MM.1S (cell line): ENCODE measurements around the gene PHETA2.

Source experiments
- CTCF ChIP-seq: fragments of 300-600 bp; sonication (generic); IDR thresholded peaks from 2 replicates; pipeline ENCODE4 v1.5.1; 2016; ENCODE audit warnings: antibody characterized with exemption, low read length, mixed read lengths
- EZH2 ChIP-seq: fragments of 300-600 bp; sonication (generic); optimal IDR thresholded peaks from 2 replicates; pipeline ENCODE3; 2017; ENCODE audit warnings: low read depth, mild to moderate bottlenecking, antibody characterized with exemption, low read length, mixed read lengths

DNA sequence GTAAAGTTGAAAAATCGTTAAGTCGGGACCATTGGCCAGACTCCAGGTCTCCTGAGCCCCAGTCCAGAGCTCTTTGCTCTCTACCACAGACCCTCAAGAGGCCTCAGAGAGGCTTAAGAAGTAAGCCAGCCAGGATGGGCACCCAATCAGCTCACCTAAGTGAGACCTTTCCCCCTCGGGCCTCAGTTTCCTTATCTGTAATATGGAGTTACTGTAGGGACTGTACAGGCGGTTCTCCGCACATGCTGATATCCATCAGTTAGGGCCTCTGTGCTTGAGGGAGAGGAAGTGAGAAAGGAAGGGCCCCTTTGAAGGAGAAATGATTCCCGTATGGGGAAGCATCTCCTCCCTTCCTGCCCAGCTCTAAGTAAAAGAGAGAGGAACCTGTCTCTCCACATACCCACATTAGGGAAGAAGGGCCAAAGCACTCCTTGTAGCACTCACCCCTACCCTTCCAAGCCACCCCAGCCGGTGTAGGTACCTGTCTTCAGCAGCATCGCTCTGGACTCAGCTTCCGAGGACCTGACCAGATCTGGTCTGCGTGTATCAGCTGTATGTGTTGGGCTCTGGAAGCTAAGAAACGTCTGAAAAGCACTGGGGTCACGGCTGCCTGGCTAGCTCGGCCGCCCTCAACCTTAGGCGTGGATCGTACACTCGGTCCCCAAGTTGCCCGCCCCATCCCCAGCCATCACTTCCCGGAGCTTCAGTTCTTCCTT lies 4.1 kb upstream of the PHETA2 start:
- TF ChIP-seq CTCF (no peak), EZH2 (no peak)
